GM10266 (cell line): Measurements from ENCODE around the gene LINGO3.
A peak's percentile ranks its signal among the peaks of the same experiment; 100 is the strongest.
"Not testable (repeated sequence)": the region's sequence is repeated elsewhere in the genome, so short reads cannot be mapped to it uniquely, and the experiment has no call there.

Source experiments
- DNase-seq: peaks from one replicate; pipeline ENCODE4 v3.0.0; 2012; ENCODE audit errors: extremely low spot score
- CTCF ChIP-seq: IDR thresholded peaks from 2 replicates; pipeline ENCODE4 v1.5.1; 2012; ENCODE audit warnings: mild to moderate bottlenecking, low read depth; ENCODE audit not compliant: control insufficient read depth, insufficient read depth; ENCODE audit errors: missing control alignments

Gene LINGO3

GRCh38 chr19:2282862-2283237, 25.1 kb downstream of the LINGO3 start:
- TF ChIP-seq CTCF: no peak

GRCh38 chr19:2282062-2282861, 25.7 kb downstream of the LINGO3 start, which contains the start of gene PEAK3:
Gene PEAK3 (minus strand): TSS chr19:2282175. CDS start chr19:2280931, 1,244 bp downstream.
- no peak for TF ChIP-seq CTCF
- peak; percentile 70 for DNase-seq

More at GRCh38 chr19:2282862-2283237, 25.1 kb downstream of the LINGO3 start:
- no peak for DNase-seq

GRCh38 chr19:2281265-2282061, 26.5 kb downstream of the LINGO3 start:
- DNase-seq: not testable (repeated sequence)

- TF ChIP-seq CTCF: no peak
- no peak for DNase-seq
Measured at GRCh38 chr19:2280633-2281264, 27.2 kb downstream of the LINGO3 start.

GRCh38 chr19:2278459-2279158, 29.3 kb downstream of the LINGO3 start:
- no peak for TF ChIP-seq CTCF
- no peak for DNase-seq

GRCh38 chr19:2277138-2277537, 30.8 kb downstream of the LINGO3 start:
- no peak for TF ChIP-seq CTCF

GRCh38 chr19:2276429-2276986, 31.4 kb downstream of the LINGO3 start:
- DNase-seq: no peak

More at GRCh38 chr19:2277138-2277537, 30.8 kb downstream of the LINGO3 start:
- no peak for DNase-seq

More at GRCh38 chr19:2276429-2276986, 31.4 kb downstream of the LINGO3 start:
- no peak for TF ChIP-seq CTCF
